ENCODE measurements around the gene HOXD9. TPM values are rescaled to one million over a fixed set of nuclear protein-coding genes. Genes with fewer than 3 reads are reported as not detected.
A peak's percentile ranks its signal among the peaks of the same experiment; 100 is the strongest.

Gene HOXD9
- 1 to 10 TPM in 1 of 2 donors, not detected in 1; 1.4 TPM for total RNA-seq

GRCh38 chr2:176122683-176123410 lies at the start of gene HOXD9:
Gene HOXD9, plus strand, starts transcription at chr2:176122719. Its CDS starts 50 bp downstream, at chr2:176122769.
- peak within 1 kb of the TSS; percentile 72 for H3K4me3 ChIP-seq
- H3K27ac ChIP-seq: peak within 1 kb of the TSS in 1 of 2 donors; percentile 10
- H3K36me3 ChIP-seq: no peaks in the 10 kb centered on the region
- no peak for TF ChIP-seq CTCF (IDR thresholded peaks at IDR 0.05)
- H3K27me3 ChIP-seq (replicated peaks; ENCODE audit: insufficient read depth): peaks cover 42% of the 10 kb centered on the region
- H3K9me3 ChIP-seq: no peaks in the 10 kb centered on the region
- DNase-seq (ENCODE audit: low spot score) (no peak), ATAC-seq (ENCODE audit: insufficient number of reproducible peaks, low FRiP score, low read depth) (no peak)
- H3K4me1 ChIP-seq (ENCODE audit: control insufficient read depth in 1 of 2, low read depth in 2 of 2): peaks cover 7 to 29% of the 10 kb centered on the region in 2 donors

- Histone ChIP-seq H3K27ac (no peak overlapping the region), H3K4me1 (ENCODE audit: control insufficient read depth in 1 of 2, low read depth in 2 of 2) (peaks cover 5 to 6% of the 10 kb centered on the region in 2 donors), H3K36me3 (no peaks in the 10 kb centered on the region), H3K27me3 (replicated peaks; ENCODE audit: insufficient read depth) (peaks cover 59% of the 10 kb centered on the region), H3K9me3 (no peaks in the 10 kb centered on the region), H3K4me3 (no peak overlapping the region)
- ATAC-seq (ENCODE audit: insufficient number of reproducible peaks, low FRiP score, low read depth): no peak
- TF ChIP-seq CTCF (IDR thresholded peaks at IDR 0.05): no peak
- no peak for DNase-seq (ENCODE audit: low spot score)
Observed at GRCh38 chr2:176072951-176073904, 49.3 kb upstream of the HOXD9 start.

- Histone ChIP-seq H3K27ac (no peak overlapping the region), H3K9me3 (no peaks in the 10 kb centered on the region), H3K4me3 (no peak overlapping the region), H3K27me3 (replicated peaks; ENCODE audit: insufficient read depth) (peaks cover 69% of the 10 kb centered on the region), H3K4me1 (ENCODE audit: control insufficient read depth in 1 of 2, low read depth in 2 of 2) (peaks cover 0 to 11% of the 10 kb centered on the region in 2 donors), H3K36me3 (no peaks in the 10 kb centered on the region)
- no peak for TF ChIP-seq CTCF (IDR thresholded peaks at IDR 0.05)
- ATAC-seq (ENCODE audit: insufficient number of reproducible peaks, low FRiP score, low read depth): no peak
- DNase-seq (ENCODE audit: low spot score): no peak
Observed at GRCh38 chr2:176074919-176075425, 47.5 kb upstream of the HOXD9 start.

- DNase-seq (ENCODE audit: low spot score) (no peak), ATAC-seq (ENCODE audit: insufficient number of reproducible peaks, low FRiP score, low read depth) (no peak)
- Histone ChIP-seq H3K27ac (no peak overlapping the region), H3K9me3 (no peaks in the 10 kb centered on the region), H3K27me3 (replicated peaks; ENCODE audit: insufficient read depth) (peaks cover 69% of the 10 kb centered on the region), H3K4me3 (no peak overlapping the region), H3K36me3 (no peaks in the 10 kb centered on the region), H3K4me1 (ENCODE audit: control insufficient read depth in 1 of 2, low read depth in 2 of 2) (peaks cover 0 to 15% of the 10 kb centered on the region in 2 donors)
- TF ChIP-seq CTCF (IDR thresholded peaks at IDR 0.05): no peak
Observed at GRCh38 chr2:176075481-176075880, 47.0 kb upstream of the HOXD9 start.

- Histone ChIP-seq H3K4me3 (no peak overlapping the region), H3K36me3 (no peaks in the 10 kb centered on the region), H3K27me3 (replicated peaks; ENCODE audit: insufficient read depth) (peaks cover 69% of the 10 kb centered on the region), H3K27ac (no peak overlapping the region), H3K4me1 (ENCODE audit: control insufficient read depth in 1 of 2, low read depth in 2 of 2) (peaks cover 0 to 19% of the 10 kb centered on the region in 2 donors), H3K9me3 (no peaks in the 10 kb centered on the region)
- DNase-seq (ENCODE audit: low spot score): no peak
- no peak for ATAC-seq (ENCODE audit: insufficient number of reproducible peaks, low FRiP score, low read depth)
- TF ChIP-seq CTCF (IDR thresholded peaks at IDR 0.05): no peak
Observed at GRCh38 chr2:176076063-176076462, 46.5 kb upstream of the HOXD9 start.
